Activated T-cell treated with anti-CD3 and anti-CD28 coated beads for 48 hours (primary cell): ENCODE data around the gene PRPF31.

ENCODE experiments used
- DNase-seq: peaks from one replicate; pipeline ENCODE4 v3.0.0-alpha.2; 2020; ENCODE audit warnings: low read depth

PRPF31 gene

DNA sequence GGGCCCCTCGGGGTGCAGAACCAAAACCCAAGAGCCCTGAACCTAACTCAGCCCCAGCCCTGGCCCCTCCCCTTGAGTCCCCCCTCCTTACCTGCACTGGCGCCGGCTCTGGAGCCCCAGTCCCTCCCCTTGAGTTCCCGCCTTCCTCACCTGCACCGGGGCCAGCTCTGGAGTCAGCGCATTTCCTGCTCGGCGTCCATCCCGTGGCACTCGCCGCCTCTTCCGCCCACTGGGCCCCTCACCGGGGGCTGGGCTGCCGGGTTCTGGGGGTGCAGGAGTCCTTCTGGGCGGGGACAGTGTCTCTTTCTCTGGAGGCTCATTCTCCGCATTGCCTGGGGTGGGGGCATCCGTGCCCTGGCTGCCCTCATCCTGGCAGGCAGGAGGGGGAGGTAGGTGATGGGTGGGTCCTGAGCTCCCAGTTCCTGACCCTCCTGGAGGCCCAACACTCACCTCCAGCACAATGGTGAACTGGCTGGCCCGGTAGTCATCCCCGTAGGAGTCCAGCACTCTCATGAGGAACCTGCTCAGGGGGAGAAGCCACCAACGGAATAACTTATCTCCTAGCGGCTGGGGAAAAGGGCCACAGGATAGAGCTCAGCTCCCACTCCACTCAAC is 7.6 kb upstream of the PRPF31 start:
- no peak for DNase-seq

DNA sequence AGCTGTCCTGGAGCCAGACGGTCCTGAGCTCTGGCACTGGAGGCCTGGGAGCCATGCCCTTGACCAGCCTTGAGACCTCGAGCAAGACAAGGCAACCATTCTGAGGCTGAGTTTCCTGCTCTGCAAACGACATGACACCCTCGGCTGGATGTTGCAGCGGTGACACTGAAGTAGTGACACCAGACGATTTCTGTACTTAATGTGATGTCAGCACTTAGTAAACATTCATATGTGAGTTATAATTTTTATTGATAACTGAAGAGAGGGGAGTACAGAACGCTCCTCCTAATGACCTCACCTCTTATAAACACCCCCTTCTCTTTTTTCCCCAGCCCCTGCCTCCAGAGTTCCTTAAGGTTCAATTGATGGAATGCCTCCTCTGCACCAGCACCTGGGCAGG is 7.1 kb upstream of the PRPF31 start:
- DNase-seq, result no peak

- DNase-seq, result no peak
Measured at GRCh38 chr19:54109651-54110050, 5.9 kb upstream of the PRPF31 start.

GRCh38 chr19:54114340-54115108 is 1.0 kb upstream of the PRPF31 start:
- peak; percentile 46 for DNase-seq

DNA sequence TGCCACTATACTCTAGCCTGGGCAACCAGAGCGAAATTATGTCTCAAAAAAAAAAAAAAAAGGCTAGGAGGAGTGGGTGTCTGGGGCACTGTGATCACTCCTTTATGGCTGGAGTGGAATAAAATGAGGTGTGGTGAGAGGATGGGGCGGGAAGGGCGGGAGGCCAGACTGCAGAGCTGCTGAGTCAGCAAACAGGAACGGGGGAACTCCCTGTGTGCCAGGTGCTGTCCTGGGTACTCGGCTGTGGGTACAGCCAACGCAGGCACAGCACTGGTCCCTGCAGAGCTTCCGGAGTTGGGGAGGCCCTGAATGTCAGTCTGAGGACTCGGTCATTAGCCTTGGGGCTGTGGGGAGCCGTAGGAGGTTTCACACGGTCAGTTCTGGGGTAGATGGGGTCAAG is 5.7 kb downstream of the PRPF31 start:
- DNase-seq, result no peak

DNA sequence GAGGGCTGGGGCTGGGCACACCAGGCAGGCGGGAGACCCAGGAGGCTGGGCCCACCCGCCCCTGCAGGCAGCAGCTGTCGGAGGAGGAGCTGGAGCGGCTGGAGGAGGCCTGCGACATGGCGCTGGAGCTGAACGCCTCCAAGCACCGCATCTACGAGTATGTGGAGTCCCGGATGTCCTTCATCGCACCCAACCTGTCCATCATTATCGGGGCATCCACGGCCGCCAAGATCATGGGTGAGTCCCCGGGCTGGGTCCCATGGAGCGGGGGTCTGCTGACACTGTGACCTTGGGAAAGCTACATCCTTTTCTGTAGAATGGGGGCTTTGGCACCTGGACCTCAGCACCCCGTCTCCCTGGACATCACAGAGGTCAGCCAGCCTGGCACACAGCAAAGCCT is 8.1 kb downstream of the PRPF31 start:
- no peak for DNase-seq

DNA sequence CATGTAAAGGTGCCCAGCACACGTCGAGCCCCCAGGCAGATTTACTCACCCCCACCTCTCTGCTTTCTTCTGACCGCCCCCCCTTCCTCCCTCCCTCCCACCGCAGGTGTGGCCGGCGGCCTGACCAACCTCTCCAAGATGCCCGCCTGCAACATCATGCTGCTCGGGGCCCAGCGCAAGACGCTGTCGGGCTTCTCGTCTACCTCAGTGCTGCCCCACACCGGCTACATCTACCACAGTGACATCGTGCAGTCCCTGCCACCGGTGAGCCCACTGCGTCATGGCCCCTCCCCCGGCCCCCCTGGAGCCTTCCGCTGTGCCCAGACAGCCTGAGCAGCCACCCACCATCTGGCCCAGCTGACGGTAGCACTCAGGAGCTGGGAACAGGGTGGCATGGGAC is 8.8 kb downstream of the PRPF31 start:
- DNase-seq, result no peak

DNA sequence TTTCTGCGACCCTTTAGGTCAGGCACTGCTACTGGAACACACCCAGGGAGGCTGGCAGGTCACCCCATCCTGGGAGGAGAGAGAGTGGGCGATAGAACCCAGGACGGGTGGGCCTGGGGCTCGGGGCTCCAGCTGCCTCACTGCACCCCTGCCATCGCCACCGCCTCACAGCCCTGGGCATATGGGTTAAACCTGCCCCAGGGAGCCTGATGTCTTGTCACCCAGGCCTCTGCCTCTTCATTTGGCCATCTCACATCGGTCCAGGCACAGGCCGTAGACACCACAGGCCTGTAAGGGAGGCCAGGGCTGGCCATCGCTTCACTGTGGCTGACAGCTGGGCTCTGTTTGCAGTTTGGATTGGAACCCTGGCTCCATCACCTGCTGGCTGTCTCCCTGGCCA is 10.2 kb downstream of the PRPF31 start:
- DNase-seq, result no peak

DNA sequence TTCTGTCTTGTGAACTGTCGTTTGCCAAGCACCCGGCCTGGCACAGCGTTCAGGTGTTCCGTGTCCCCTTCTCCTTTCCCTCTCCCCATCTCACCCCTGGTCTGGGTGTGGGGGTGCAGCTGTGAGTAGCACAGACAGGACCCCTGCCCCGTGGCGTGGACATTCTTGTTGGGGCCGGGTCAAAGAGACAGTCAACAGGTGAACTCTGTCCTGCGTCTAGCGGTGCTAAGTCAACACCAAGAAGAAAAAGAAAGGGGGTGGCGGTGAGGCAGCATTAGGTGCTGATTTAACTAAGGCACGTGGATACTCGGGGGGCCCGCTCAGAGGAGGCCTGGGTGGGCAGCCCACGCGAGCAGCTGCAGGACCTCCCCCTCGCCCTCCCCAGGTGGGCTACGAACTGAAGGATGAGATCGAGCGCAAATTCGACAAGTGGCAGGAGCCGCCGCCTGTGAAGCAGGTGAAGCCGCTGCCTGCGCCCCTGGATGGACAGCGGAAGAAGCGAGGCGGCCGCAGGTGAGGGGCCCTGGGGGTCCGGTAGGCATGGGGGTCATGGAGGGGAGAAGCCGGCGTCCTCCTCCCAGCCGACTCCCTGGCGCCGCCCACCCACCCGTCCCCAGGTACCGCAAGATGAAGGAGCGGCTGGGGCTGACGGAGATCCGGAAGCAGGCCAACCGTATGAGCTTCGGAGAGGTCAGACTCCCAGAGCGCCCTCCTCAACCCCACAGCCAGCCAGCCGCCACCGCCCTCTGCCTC is 12.3 kb downstream of the PRPF31 start:
- no peak for DNase-seq

DNA sequence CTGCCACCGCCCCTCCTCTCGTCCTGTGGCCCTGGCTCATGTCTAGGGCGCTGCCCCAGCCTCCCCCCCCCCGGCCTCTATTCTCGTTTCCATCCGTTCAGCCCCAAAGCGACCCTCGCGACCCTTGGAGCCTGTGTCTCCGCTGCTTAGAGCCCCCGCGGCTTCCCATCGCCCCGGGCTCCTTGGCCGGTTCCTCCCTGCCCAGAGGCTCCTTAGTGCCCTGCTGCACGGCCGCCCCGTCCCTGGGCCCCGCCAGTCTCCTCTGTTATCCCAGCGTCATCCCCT is 12.8 kb downstream of the PRPF31 start:
- no peak for DNase-seq

GRCh38 chr19:54128796-54129616 is 13.5 kb downstream of the PRPF31 start:
- DNase-seq, result no peak

DNA sequence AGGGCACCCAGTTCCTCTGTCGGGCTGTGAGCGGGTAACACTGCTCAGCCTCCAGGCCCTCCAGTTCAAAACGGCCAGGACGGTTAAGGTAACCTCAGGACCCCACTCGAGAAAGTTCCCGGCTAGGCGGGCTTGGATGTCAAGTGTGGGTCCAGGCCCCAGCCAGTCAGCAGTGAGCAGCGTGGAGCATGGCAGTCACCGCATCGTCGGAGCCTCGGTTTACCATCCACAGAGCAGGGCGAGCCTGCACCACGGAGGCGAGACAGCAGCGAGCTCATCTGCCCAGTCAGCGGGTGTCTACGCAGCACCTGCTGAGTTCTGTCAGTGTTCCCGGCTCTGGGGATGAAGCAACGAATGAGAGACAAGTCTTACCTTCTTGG is 14.1 kb downstream of the PRPF31 start:
- no peak for DNase-seq

GRCh38 chr19:54133312-54133956 is 17.9 kb downstream of the PRPF31 start:
- no peak for DNase-seq

DNA sequence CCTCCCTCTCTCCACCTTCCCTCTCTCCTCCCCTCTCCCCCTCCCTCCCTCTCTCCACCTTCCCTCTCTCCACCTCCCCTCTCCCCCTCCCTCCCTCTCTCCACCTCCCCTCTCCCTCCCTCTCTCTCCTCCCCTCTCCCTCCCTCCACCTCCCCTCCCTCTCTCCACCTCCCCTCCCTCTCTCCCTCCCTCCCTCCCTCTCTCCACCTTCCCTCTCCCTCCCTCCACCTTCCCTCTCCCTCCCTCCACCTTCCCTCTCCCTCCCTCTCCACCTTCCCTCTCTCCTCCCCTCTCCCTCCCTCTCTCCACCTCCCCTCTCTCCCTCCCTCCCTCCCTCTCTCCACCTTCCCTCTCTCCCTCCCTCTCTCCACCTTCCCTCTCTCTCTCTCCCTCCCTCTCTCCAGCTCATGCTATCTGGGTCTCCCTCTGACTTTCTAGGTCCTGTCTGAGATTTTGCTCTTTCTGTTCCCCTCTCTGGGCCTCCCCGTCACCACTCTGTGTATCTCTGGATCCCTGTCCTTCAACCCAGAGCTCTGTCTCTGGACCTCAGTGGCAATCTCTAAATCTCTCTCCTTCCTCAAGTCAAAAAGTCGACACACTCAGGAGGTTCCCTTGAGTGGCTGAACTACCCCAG is 18.5 kb downstream of the PRPF31 start:
- no peak for DNase-seq

GRCh38 chr19:54136086-54136863 is 20.7 kb downstream of the PRPF31 start:
- DNase-seq, result no peak

DNA sequence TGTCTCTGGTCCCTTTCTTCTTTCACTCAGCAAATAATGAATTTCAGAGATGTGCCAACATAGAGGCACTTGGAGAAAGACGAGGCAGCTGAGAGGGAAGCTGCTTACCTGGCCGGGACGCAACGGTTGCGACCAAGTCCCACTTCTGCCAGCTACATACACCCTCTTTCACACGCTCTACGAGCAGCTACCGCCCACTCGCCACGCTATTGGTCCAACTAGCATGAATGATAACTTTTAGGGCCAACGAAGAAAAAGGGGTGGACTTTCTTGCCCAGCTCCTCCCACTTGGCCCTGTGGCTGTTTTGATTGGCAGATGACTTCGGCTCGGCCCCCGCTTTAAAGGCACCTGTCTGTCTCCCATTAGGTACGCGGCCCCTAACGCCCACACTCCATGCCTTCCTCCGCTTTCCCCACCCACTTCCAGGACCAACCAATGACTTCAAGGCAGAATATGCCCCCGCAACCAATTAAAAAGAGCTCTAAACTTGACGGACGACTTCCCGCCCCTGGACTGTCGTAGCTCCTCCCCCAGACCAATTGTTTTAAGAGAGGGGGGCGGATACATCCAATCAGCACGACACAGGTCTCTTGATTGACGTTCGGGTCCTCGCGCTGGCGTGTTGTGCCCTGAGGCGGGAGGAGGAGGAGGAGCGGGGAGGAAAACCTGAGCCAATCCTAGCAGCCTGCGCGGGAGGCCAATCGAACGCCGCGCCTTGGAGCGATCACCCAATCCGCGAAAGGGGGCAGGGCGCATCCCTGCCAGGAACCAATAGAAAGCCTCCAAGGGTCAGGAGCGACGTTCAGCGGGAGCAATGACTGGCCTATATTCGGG is 21.5 kb downstream of the PRPF31 start:
- peak; percentile 98 for DNase-seq

GRCh38 chr19:54137699-54138488 is 22.3 kb downstream of the PRPF31 start, which contains the start of gene CNOT3:
Gene CNOT3, plus strand, starts transcription at chr19:54137762. Its CDS starts 5,217 bp downstream, at chr19:54142979.
- no peak for DNase-seq

GRCh38 chr19:54138489-54139256 is 23.1 kb downstream of the PRPF31 start:
- no peak for DNase-seq
